Aorta (tissue), 5 donors: Measurements from ENCODE around the gene MLLT11. TPM values are rescaled to one million over a fixed set of nuclear protein-coding genes. Genes with fewer than 3 reads are reported as not detected.
A peak's percentile ranks its signal among the peaks of the same experiment; 100 is the strongest.
"Not testable (repeated sequence)": the region's sequence is repeated elsewhere in the genome, so short reads cannot be mapped to it uniquely, and the experiment has no call there.

Source experiments
- ATAC-seq: fragments of 200-7000 bp; cut with Tn5 transposase; one replicate; pipeline ENCODE4 v1.9.1; 2022; ENCODE audit warnings: moderate library complexity; ENCODE audit not compliant: low FRiP score
- DNase-seq, 2 donors: peaks; one replicate each; pipeline ENCODE4 v3.0.0-alpha.2; 2020
- H3K27ac ChIP-seq, 2 donors: one replicate each; pipeline ENCODE4 v1.5.1; 2013; ENCODE audit warnings: low read length in 2 of 2, mild to moderate bottlenecking in 2 of 2, moderate library complexity in 2 of 2, control low read depth in 1 of 2, inconsistent platforms in 1 of 2, low read depth in 1 of 2
- H3K27me3 ChIP-seq, 2 donors: one replicate each; pipeline ENCODE4 v1.6.1; 2013; ENCODE audit warnings: control low read depth in 1 of 2, low read length in 1 of 2, mild to moderate bottlenecking in 1 of 2, moderate library complexity in 1 of 2; ENCODE audit not compliant: insufficient read depth in 2 of 2, control insufficient read depth in 1 of 2
- H3K36me3 ChIP-seq, 2 donors: one replicate each; pipeline ENCODE4 v1.6.1; 2013; ENCODE audit warnings: control low read depth in 1 of 2, low read length in 1 of 2, mild to moderate bottlenecking in 1 of 2; ENCODE audit not compliant: insufficient read depth in 2 of 2, control insufficient read depth in 1 of 2
- H3K4me1 ChIP-seq, 2 donors: one replicate each; pipeline ENCODE4 v1.6.1; 2013; ENCODE audit warnings: low read length in 2 of 2, control low read depth in 1 of 2, mild to moderate bottlenecking in 1 of 2, moderate library complexity in 1 of 2; ENCODE audit not compliant: insufficient read depth in 2 of 2, control insufficient read depth in 1 of 2
- H3K4me3 ChIP-seq, 2 donors: one replicate each; pipeline ENCODE4 v1.5.1; 2013; ENCODE audit warnings: low read length in 2 of 2, control low read depth in 1 of 2, mild to moderate bottlenecking in 1 of 2
- H3K9me3 ChIP-seq: one replicate; pipeline ENCODE4 v1.6.1; 2013; ENCODE audit warnings: mild to moderate bottlenecking, low read length; ENCODE audit not compliant: control insufficient read depth
- WGBS, 2 donors: extraction: QIAGEN DNeasy Blood & Tissue Kit; methylation state at CpG; one replicate each; pipeline ENCODE4 v1.1.7; 2013; 5-methylcytosine and 5-hydroxymethylcytosine counted together
- intact Hi-C, 2 donors: fragments of 100-400 bp; cut with DNase I; formaldehyde crosslinking; loops; one replicate each; pipeline versions ENCODE4 v1.14.2 to v1.15.0; 2022
- polyA plus RNA-seq, 2 donors: library from polyadenylated mRNA; stranded (reverse); fragments of 200-250 nt; gene quantifications; one replicate each; pipeline ENCODE4 v1.2.3, GENCODE V29; 2013
- total RNA-seq, 2 donors: library from RNA; stranded (reverse); fragmentation: NEBNext Ultra II Directional; extraction: Animal tissue kit (Norgen Biotek cat#: 25700); gene quantifications; one replicate each; pipeline ENCODE4 v1.2.1, GENCODE V29; 2021
- donor health status: healthy with polysubstance abuse.
- donor health status: Bipolar disorder and iron deficiency.
- donor health status: DM: no; HTN: no; CAD: no.
- donor health status: DM: no; HTN: no; CAD: no.
- donor health status: DM: yes; HTN: yes; CAD: no.

Gene MLLT11
- total and polyA plus RNA-seq, 4 donors = 2.4 to 6.9 (median 3.4) TPM

- H3K27me3 ChIP-seq, H3K27ac ChIP-seq, H3K36me3 ChIP-seq, H3K4me1 ChIP-seq, ATAC-seq, H3K4me3 ChIP-seq, H3K9me3 ChIP-seq: not testable (repeated sequence)
- WGBS, 2 donors = 85 to 90% methylated on average over 6 of the region's 6 CpGs
- peak in 1 of 2 donors; percentile 21 for DNase-seq
- intact Hi-C loops = loop anchor here in 1 of 2 donors (5.0 kb wide), 1 partner anchor 60 kb away; the partner anchor contains the start of gene TNFAIP8L2
These were observed 37.2 kb downstream of the MLLT11 start for GRCh38 chr1:151097426-151097825.

- DNase-seq = no peak
- Histone ChIP-seq H3K4me3 (no peak overlapping the region), H3K4me1 (no peaks in the 10 kb centered on the region), H3K27me3 (no peaks in the 10 kb centered on the region), H3K27ac (no peak overlapping the region), H3K36me3 (no peaks in the 10 kb centered on the region), H3K9me3 (no peaks in the 10 kb centered on the region)
- no peak for ATAC-seq
- 92 to 97% methylated on average over 1 of the region's 1 CpG for WGBS, 2 donors
- intact Hi-C loops = loop anchor here (2.0 to 5.0 kb wide), 2 partner anchors 59 kb away; partner anchors contain the start of gene TNFAIP8L2 (in 2 of the 2)
These were observed 37.9 kb downstream of the MLLT11 start for GRCh38 chr1:151098126-151098525.

- Histone ChIP-seq H3K4me3 (no peak overlapping the region), H3K27ac (no peak overlapping the region), H3K36me3 (no peaks in the 10 kb centered on the region), H3K4me1 (no peaks in the 10 kb centered on the region), H3K9me3 (no peaks in the 10 kb centered on the region), H3K27me3 (no peaks in the 10 kb centered on the region)
- intact Hi-C loops = no loop called here
- no peak for DNase-seq
- ATAC-seq = no peak
These were observed 44.4 kb downstream of the MLLT11 start for GRCh38 chr1:151104630-151105029.

GRCh38 chr1:151106894-151107293 is 46.7 kb downstream of the MLLT11 start:
- no peaks in the 10 kb centered on the region for H3K9me3 ChIP-seq
- intact Hi-C loops = no loop called here
- no peaks in the 10 kb centered on the region for H3K4me1 ChIP-seq
- no peak overlapping the region for H3K27ac ChIP-seq
- peak in 1 of 2 donors; percentile 8 for DNase-seq
- 63 to 77% methylated on average over 2 of the region's 2 CpGs for WGBS, 2 donors
- no peaks in the 10 kb centered on the region for H3K36me3 ChIP-seq
- ATAC-seq = no peak
- H3K4me3 ChIP-seq = no peak overlapping the region
- no peaks in the 10 kb centered on the region for H3K27me3 ChIP-seq

GRCh38 chr1:151108331-151108730 is 48.1 kb downstream of the MLLT11 start:
- Histone ChIP-seq H3K27me3 (no peaks in the 10 kb centered on the region), H3K27ac (no peak overlapping the region), H3K4me3 (no peak overlapping the region), H3K9me3 (no peaks in the 10 kb centered on the region), H3K36me3 (no peaks in the 10 kb centered on the region), H3K4me1 (no peaks in the 10 kb centered on the region)
- DNase-seq = peak in 1 of 2 donors; percentile 13
- no peak for ATAC-seq
- intact Hi-C loops = no loop called here
- WGBS, 2 donors = 90 to 94% methylated on average over 5 of the region's 5 CpGs

- H3K9me3 ChIP-seq = no peaks in the 10 kb centered on the region
- no peaks in the 10 kb centered on the region for H3K4me1 ChIP-seq
- intact Hi-C loops = no loop called here
- no peak overlapping the region for H3K4me3 ChIP-seq
- H3K27ac ChIP-seq = no peak overlapping the region
- DNase-seq = peak in 1 of 2 donors; percentile 3
- 93 to 96% methylated on average over 5 of the region's 5 CpGs for WGBS, 2 donors
- no peak for ATAC-seq
- H3K36me3 ChIP-seq = no peaks in the 10 kb centered on the region
- no peaks in the 10 kb centered on the region for H3K27me3 ChIP-seq
These were observed 53.7 kb downstream of the MLLT11 start for GRCh38 chr1:151113877-151114276.

Other genes with a start within 250 kb of the MLLT11 start
- 10 to 100 TPM; 60.1 to 74.0 TPM for gene ARNT, start 183.8 kb upstream of the MLLT11 start, total RNA-seq
- gene ARNT, start 183.8 kb upstream of the MLLT11 start, polyA plus RNA-seq = 10 to 100 TPM; 20.3 to 20.8 TPM
- gene CTXND2, start 173.3 kb upstream of the MLLT11 start, total RNA-seq = not detected
- not detected for gene CTXND2, start 173.3 kb upstream of the MLLT11 start, polyA plus RNA-seq
- gene SETDB1, start 134.0 kb upstream of the MLLT11 start, total RNA-seq = 10 to 100 TPM; 33.5 to 56.2 TPM
- gene SETDB1, start 134.0 kb upstream of the MLLT11 start, polyA plus RNA-seq = 10 to 100 TPM; 14.9 to 27.5 TPM
- 100 to 1,000 TPM; 140 to 141 TPM for gene CERS2, start 85.6 kb upstream of the MLLT11 start, total RNA-seq
- 100 to 1,000 TPM; 106 to 133 TPM for gene CERS2, start 85.6 kb upstream of the MLLT11 start, polyA plus RNA-seq
- gene ANXA9, start 78.1 kb upstream of the MLLT11 start, total RNA-seq = not detected
- gene ANXA9, start 78.1 kb upstream of the MLLT11 start, polyA plus RNA-seq = under 1 TPM in 1 of 2 donors, not detected in 1; 0.15 TPM
- 10 to 100 TPM; 20.1 to 26.0 TPM for gene MINDY1, start 53.5 kb upstream of the MLLT11 start, total RNA-seq
- gene MINDY1, start 53.5 kb upstream of the MLLT11 start, polyA plus RNA-seq = 10 to 100 TPM in 1 of 2 donors, 1 to 10 TPM in 1; 8.9 to 17.7 TPM
- 10 to 100 TPM; 14.8 TPM for gene PRUNE1, start 51.9 kb upstream of the MLLT11 start, total RNA-seq
- 10 to 100 TPM; 10.5 to 16.8 TPM for gene PRUNE1, start 51.9 kb upstream of the MLLT11 start, polyA plus RNA-seq
- under 1 TPM; 0.29 to 0.54 TPM for gene BNIPL, start 23.8 kb upstream of the MLLT11 start, total RNA-seq
- gene BNIPL, start 23.8 kb upstream of the MLLT11 start, polyA plus RNA-seq = under 1 TPM in 1 of 2 donors, not detected in 1; 0.38 TPM
- gene C1orf56, start 12.6 kb upstream of the MLLT11 start, total RNA-seq = 1 to 10 TPM; 3.0 to 3.8 TPM
- 1 to 10 TPM; 1.8 to 2.6 TPM for gene C1orf56, start 12.6 kb upstream of the MLLT11 start, polyA plus RNA-seq
- gene CDC42SE1, start 775 bp upstream of the MLLT11 start, total RNA-seq = 100 to 1,000 TPM; 102 TPM
- 10 to 100 TPM; 30.1 to 82.4 TPM for gene CDC42SE1, start 775 bp upstream of the MLLT11 start, polyA plus RNA-seq
- gene GABPB2, start 10.4 kb downstream of the MLLT11 start, total RNA-seq = 10 to 100 TPM; 16.0 to 22.2 TPM
- gene GABPB2, start 10.4 kb downstream of the MLLT11 start, polyA plus RNA-seq = 10 to 100 TPM in 1 of 2 donors, 1 to 10 TPM in 1; 6.9 to 15.0 TPM
- gene SEMA6C, start 86.2 kb downstream of the MLLT11 start, total RNA-seq = 10 to 100 TPM in 1 of 2 donors, 1 to 10 TPM in 1; 8.1 to 25.2 TPM
- 10 to 100 TPM in 1 of 2 donors, 1 to 10 TPM in 1; 2.5 to 28.8 TPM for gene SEMA6C, start 86.2 kb downstream of the MLLT11 start, polyA plus RNA-seq
- 1 to 10 TPM; 4.1 TPM for gene TNFAIP8L2, start 96.3 kb downstream of the MLLT11 start, total RNA-seq
- 1 to 10 TPM; 4.1 to 7.1 TPM for gene TNFAIP8L2, start 96.3 kb downstream of the MLLT11 start, polyA plus RNA-seq
- 1 to 10 TPM; 7.3 to 9.6 TPM for gene LYSMD1, start 105.5 kb downstream of the MLLT11 start, total RNA-seq
- gene LYSMD1, start 105.5 kb downstream of the MLLT11 start, polyA plus RNA-seq = 1 to 10 TPM; 4.4 to 7.5 TPM
- gene SCNM1, start 105.7 kb downstream of the MLLT11 start, total RNA-seq = 10 to 100 TPM; 27.3 to 33.8 TPM
- gene SCNM1, start 105.7 kb downstream of the MLLT11 start, polyA plus RNA-seq = 10 to 100 TPM; 39.3 to 58.4 TPM
- under 1 TPM in 1 of 2 donors, not detected in 1; 0.78 TPM for gene TMOD4, start 115.6 kb downstream of the MLLT11 start, total RNA-seq
- under 1 TPM in 1 of 2 donors, not detected in 1; 0.69 TPM for gene TMOD4, start 115.6 kb downstream of the MLLT11 start, polyA plus RNA-seq
- 10 to 100 TPM; 37.1 to 40.8 TPM for gene VPS72, start 129.8 kb downstream of the MLLT11 start, total RNA-seq
- gene VPS72, start 129.8 kb downstream of the MLLT11 start, polyA plus RNA-seq = 10 to 100 TPM; 26.7 to 28.7 TPM
- 10 to 100 TPM; 64.0 to 67.6 TPM for gene PIP5K1A, start 138.2 kb downstream of the MLLT11 start, total RNA-seq
- 10 to 100 TPM; 16.5 to 22.7 TPM for gene PIP5K1A, start 138.2 kb downstream of the MLLT11 start, polyA plus RNA-seq
- 100 to 1,000 TPM; 115 to 118 TPM for gene PSMD4, start 194.3 kb downstream of the MLLT11 start, total RNA-seq
- 100 to 1,000 TPM; 144 to 162 TPM for gene PSMD4, start 194.3 kb downstream of the MLLT11 start, polyA plus RNA-seq
- gene ZNF687, start 221.9 kb downstream of the MLLT11 start, total RNA-seq = 10 to 100 TPM; 18.4 to 24.0 TPM
- 1 to 10 TPM; 7.7 to 9.6 TPM for gene ZNF687, start 221.9 kb downstream of the MLLT11 start, polyA plus RNA-seq